HepG2 (cell line): Measurements from ENCODE around the gene ZNF444. TPM values are rescaled to one million over a fixed set of nuclear protein-coding genes. Genes with fewer than 3 reads are reported as not detected.

Experiments
- ATAC-seq: fragments of 200-7000 bp; cut with Tn5 transposase; 3 replicates; pipeline ENCODE4 v1.9.1; 2020; ENCODE audit warnings: mild to moderate bottlenecking, moderate library complexity
- BruUV-seq: library from RNA; stranded (reverse); fragments of 400-500 nt; replicated peaks from 2 replicates; lab custom pipeline; 2021; lab: Mats Ljungman, UMichigan
- CTCF ChIA-PET: fragments of 300-600 bp; formaldehyde crosslinking; extraction: SDS; loops from one replicate; lab custom pipeline; 2021; ENCODE audit warnings: low total read pairs, inconsistent platforms, low intra/inter-chr PET ratio; lab: Yijun Ruan, JAX
- POLR2A ChIA-PET: fragments of 350-600 bp; sonication (Branson Sonifier 250); formaldehyde crosslinking; loops from one replicate; lab custom pipeline; 2020; ENCODE audit warnings: antibody characterized with exemption, inconsistent platforms; lab: Yijun Ruan, JAX
- DNase-seq: peaks from one replicate; pipeline ENCODE4 v3.0.0-alpha.2; 2015; ENCODE audit warnings: low spot score
- FAIRE-seq: peaks from 3 replicates; lab custom pipeline; 2011; peaks lifted over from hg19 to GRCh38; lab: Jason Lieb, UNC
- H2AFZ ChIP-seq: one replicate; pipeline ENCODE4 v1.6.1; 2011; ENCODE audit warnings: low read length, inconsistent platforms
- H3K27ac ChIP-seq: fragments of 300-600 bp; 3 replicates; pipeline ENCODE4 v1.8.0; 2011; ENCODE audit warnings: mixed run types, mild to moderate bottlenecking, mixed read lengths, low read length, inconsistent platforms; ENCODE audit not compliant: insufficient read depth; ENCODE audit errors: extremely low read length
- H3K27me3 ChIP-seq, 2 experiments: fragments of 200-600 bp in 1 of 2; 2 replicates in 1 of 2; 3 replicates in 1 of 2; pipeline versions ENCODE4 v1.6.0 to v1.8.0; 2011; ENCODE audit warnings: low read length in 2 of 2, mild to moderate bottlenecking in 2 of 2, moderate library complexity in 2 of 2, inconsistent platforms in 1 of 2; ENCODE audit not compliant: insufficient read depth in 2 of 2, control insufficient read depth in 1 of 2
- H3K36me3 ChIP-seq, 2 experiments: fragments of 200-600 bp in 1 of 2; replicated peaks in 1 of 2; 2 replicates in 1 of 2; 3 replicates in 1 of 2; pipeline versions ENCODE4 v1.5.1 to v1.8.0; 2011; ENCODE audit warnings: low read length in 2 of 2, inconsistent platforms in 1 of 2; ENCODE audit not compliant: insufficient read depth in 2 of 2, control insufficient read depth in 1 of 2
- H3K4me1 ChIP-seq: 2 replicates; pipeline ENCODE4 v1.5.1; 2012; ENCODE audit warnings: low read length, inconsistent platforms; ENCODE audit not compliant: insufficient read depth
- H3K4me2 ChIP-seq: 2 replicates; pipeline ENCODE4 v1.6.0; 2011; ENCODE audit warnings: low read depth, low read length, inconsistent platforms
- H3K4me3 ChIP-seq, 3 experiments: fragments of 200-600 bp in 1 of 3; sonication (generic), shearing (Covaris generic) in 1 of 3; replicated peaks in 1 of 3; 2 replicates each; pipeline ENCODE4 v1.5.1; 2011 to 2016; ENCODE audit warnings: low read length in 3 of 3, inconsistent platforms in 2 of 3, low read depth in 2 of 3, mild to moderate bottlenecking in 2 of 3, control low read depth in 1 of 3, mixed read lengths in 1 of 3; ENCODE audit not compliant: insufficient read depth in 1 of 3
- H3K79me2 ChIP-seq: one replicate; pipeline ENCODE4 v1.6.1; 2011; ENCODE audit warnings: low read length, inconsistent platforms; ENCODE audit not compliant: insufficient read depth
- H3K9ac ChIP-seq: 2 replicates; pipeline ENCODE4 v1.6.0; 2011; ENCODE audit warnings: mild to moderate bottlenecking, low read depth, low read length, inconsistent platforms; ENCODE audit not compliant: insufficient read depth
- H3K9me3 ChIP-seq: 2 replicates; pipeline ENCODE4 v1.5.1; 2012; ENCODE audit warnings: mild to moderate bottlenecking, low read length
- H4K20me1 ChIP-seq: 2 replicates; pipeline ENCODE4 v1.6.0; 2011; ENCODE audit warnings: inconsistent platforms, mild to moderate bottlenecking, low read length, moderate library complexity; ENCODE audit not compliant: insufficient read depth
- ATM ChIP-seq: fragments of 450-650 bp; IDR thresholded peaks from 2 replicates; pipeline ENCODE4 v1.7.1; 2017; ENCODE audit warnings: mild to moderate bottlenecking, borderline replicate concordance
- BCLAF1 ChIP-seq: fragments of 450-650 bp; IDR thresholded peaks from 2 replicates; pipeline ENCODE4 v1.6.1; 2017; ENCODE audit warnings: mild to moderate bottlenecking
- CCDC6 ChIP-seq: sonication (generic); formaldehyde crosslinking; IDR thresholded peaks from 2 replicates; pipeline ENCODE4 v1.8.1; 2022; ENCODE audit warnings: mild to moderate bottlenecking, missing genetic modification reagents, moderate library complexity
- CEBPG ChIP-seq: IDR thresholded peaks from 2 replicates; pipeline ENCODE4 v1.6.1; 2016
- FOXA1 ChIP-seq, 2 experiments: fragments of 450-650 bp in 1 of 2; sonication (generic) in 1 of 2; formaldehyde crosslinking in 1 of 2; IDR thresholded peaks; 2 replicates each; pipeline versions ENCODE4 v1.4.0 to v1.6.1; 2016 to 2020; ENCODE audit warnings: missing genetic modification reagents in 1 of 2
- FOXP4 ChIP-seq: sonication (generic); formaldehyde crosslinking; IDR thresholded peaks from 2 replicates; pipeline ENCODE4 v1.4.0; 2020; ENCODE audit warnings: missing genetic modification reagents
- RNF219 ChIP-seq: sonication (generic); formaldehyde crosslinking; IDR thresholded peaks from 2 replicates; pipeline ENCODE4 v1.5.0; 2020; ENCODE audit warnings: mild to moderate bottlenecking, missing genetic modification reagents
- SOX13 ChIP-seq, 3 experiments: fragments of 450-650 bp in 1 of 3; sonication (generic) in 1 of 3; formaldehyde crosslinking in 1 of 3; IDR thresholded peaks in 2 of 3; conservative IDR thresholded peaks in 1 of 3; 2 replicates each; pipeline versions ENCODE4 v1.5.0 to v1.6.1; 2016 to 2020; ENCODE audit warnings: antibody characterized with exemption in 1 of 3, mild to moderate bottlenecking in 1 of 3, missing compliant biosample characterization in 1 of 3, missing genetic modification reagents in 1 of 3, moderate library complexity in 1 of 3
- THAP11 ChIP-seq: IDR thresholded peaks from 2 replicates; pipeline ENCODE4 v1.6.1; 2016; ENCODE audit warnings: missing biosample characterization, missing genetic modification reagents
- ZBTB46 ChIP-seq: sonication (generic); formaldehyde crosslinking; IDR thresholded peaks from 2 replicates; pipeline ENCODE4 v1.4.0; 2020; ENCODE audit warnings: mild to moderate bottlenecking, missing genetic modification reagents, borderline replicate concordance
- ZGPAT ChIP-seq: IDR thresholded peaks from 2 replicates; pipeline ENCODE4 v1.6.1; 2016; ENCODE audit warnings: mild to moderate bottlenecking
- ZMYM4 ChIP-seq: sonication (generic); formaldehyde crosslinking; IDR thresholded peaks from 2 replicates; pipeline ENCODE4 v1.8.1; 2023; ENCODE audit warnings: mild to moderate bottlenecking, missing genetic modification reagents
- ZNF644 ChIP-seq: IDR thresholded peaks from 2 replicates; pipeline ENCODE4 v1.6.1; 2016; ENCODE audit warnings: low read depth
- WGBS: methylation state at CpG from one replicate; pipeline ENCODE4 v1.1.6; 2017; ENCODE audit warnings: low lambda C conversion rate; 5-methylcytosine and 5-hydroxymethylcytosine counted together
- in situ Hi-C: cut with HindIII; loops from 2 replicates; pipeline ENCODE4 v1.10.0; 2017; ENCODE audit warnings: low pct_unique_long_range_greater_than_20kb; ENCODE audit not compliant: extremely low pct_ligation_motif_present
- intact Hi-C: fragments of 100-400 bp; cut with micrococcal nuclease; formaldehyde crosslinking; loops from one replicate; pipeline ENCODE4 v1.10.0; 2022; ENCODE audit not compliant: unreplicated experiment
- polyA plus RNA-seq, 8 experiments: library from polyadenylated mRNA; depleted of rRNA in 3 of 8; stranded (reverse) in 7 of 8; unstranded in 1 of 8; fragments of >200 nt; fragmentation: Illumina TruSeq in 4 of 8; extraction: Trizol in 4 of 8; gene quantifications; 2 replicates each; pipeline versions ENCODE4 v1.2.1 to v1.2.3, GENCODE V29; 2011 to 2016; ENCODE audit warnings: low read depth in 4 of 8, missing spikeins in 1 of 8, mixed read lengths in 1 of 8; ENCODE audit not compliant: insufficient read depth in 1 of 8
- total RNA-seq, 5 experiments: library from RNA; depleted of rRNA; stranded (reverse); fragments of >200 nt; fragmentation: Illumina TruSeq; extraction: Trizol; gene quantifications; 2 replicates each; pipeline ENCODE4 v1.2.3, GENCODE V29; 2016; ENCODE audit warnings: low read depth in 1 of 5

ZNF444 gene
- total and polyA plus RNA-seq, 2 of the 13 experiments (the other 11 are each of a cell fraction or from before 2014, with no cell fraction given) = 27.4 to 30.3 TPM

- peak; percentile 72 for FAIRE-seq
- intact Hi-C loops (loop anchor here (1.0 kb wide), 1 partner anchor 18 kb away; no protein-coding TSS in a partner anchor), in situ Hi-C loops (no loop called here)
- Histone ChIP-seq H3K4me3 (peak overlapping the region in 1 of 3 experiments; percentile 25; a peak in 1 of 6 replicates), H3K27me3 (no peaks in the 10 kb centered on the region), H3K79me2 (no peaks in the 10 kb centered on the region), H4K20me1 (no peaks in the 10 kb centered on the region), H3K9ac (peak overlapping the region; percentile 35), H3K4me1 (peaks cover 63% of the 10 kb centered on the region), H3K4me2 (peak overlapping the region; percentile 83), H3K27ac (peak overlapping the region; percentile 58), H2AFZ (peak overlapping the region; percentile 93), H3K9me3 (no peaks in the 10 kb centered on the region), H3K36me3 (no peaks in the 10 kb centered on the region)
- POLR2A ChIA-PET = interaction anchor here (0.7 to 2.7 kb wide), 4 partner anchors 11 to 25 kb away, joined by 3 to 15 read pairs (median 5); partner anchors contain the start of gene ZNF787
- WGBS = 42% methylated on average over 8 of the region's 10 CpGs
- BruUV-seq = no TSS peak
- peak; percentile 56 for DNase-seq
- ATAC-seq = no peak
- CTCF ChIA-PET = no interaction called here
- TF ChIP-seq THAP11 (CRISPR knock-in tag) = 0 out of 2 replicates have a peak, but pooled peaks have one; percentile 24
- no peak for TF ChIP-seq ZMYM4 (CRISPR knock-in tag)
- 0 out of 2 replicates have a peak, but pooled peaks have one; percentile 29 for TF ChIP-seq CCDC6 (CRISPR knock-in tag)
- TF ChIP-seq ATM = no peak
- 0 out of 2 replicates have a peak, but pooled peaks have one; percentile 16 for TF ChIP-seq FOXP4 (CRISPR knock-in tag)
- no peak for TF ChIP-seq BCLAF1
- no peak for TF ChIP-seq ZBTB46
- no peak for TF ChIP-seq RNF219 (CRISPR knock-in tag)
- TF ChIP-seq FOXA1 (IDR thresholded peaks at IDR 0.05) = no peak
- TF ChIP-seq FOXA1 (CRISPR knock-in tag; IDR thresholded peaks at IDR 0.05) = 0 out of 2 replicates have a peak, but pooled peaks have one; percentile 34
- 0 out of 2 replicates have a peak, but pooled peaks have one; percentile 11 for TF ChIP-seq ZNF644
- 0 out of 2 replicates have a peak, but pooled peaks have one; percentile 10 for TF ChIP-seq CEBPG (CRISPR knock-in tag)
- no peak for TF ChIP-seq SOX13 (IDR thresholded peaks at IDR 0.05)
- TF ChIP-seq SOX13 (CRISPR knock-in tag; conservative IDR thresholded peaks at IDR 0.05 in 1 of 2, IDR thresholded peaks at IDR 0.05 in 1 of 2) = peak in 1 of 2 experiments; percentile 75; a peak in 2 of 4 replicates
- no peak for TF ChIP-seq ZGPAT (CRISPR knock-in tag)
Observed at GRCh38 chr19:56136362-56136761, 4.7 kb upstream of the ZNF444 start.
